Measurements from ENCODE around the gene MROH7. TPM values are rescaled to one million over a fixed set of nuclear protein-coding genes. Genes with fewer than 3 reads are reported as not detected.
"Not testable (repeated sequence)": the region's sequence is repeated elsewhere in the genome, so short reads cannot be mapped to it uniquely, and the experiment has no call there.

The MROH7 gene
- total and polyA plus RNA-seq, 4 donors, result 0.07 to 2.8 (median 0.58) TPM

GRCh38 chr1:54624466-54625464 is 16.8 kb upstream of the MROH7 start:
- no peak overlapping the region for H3K27ac ChIP-seq (ENCODE audit: low read depth in 1 of 2, low read length in 2 of 2)
- H3K9me3 ChIP-seq (ENCODE audit: control insufficient read depth in 4 of 4, low read length in 3 of 4), result no peaks in the 10 kb centered on the region
- peaks cover 0 to 21% (median 16%) of the 10 kb centered on the region in 4 donors for H3K4me1 ChIP-seq (ENCODE audit: control insufficient read depth in 4 of 4, insufficient read depth in 4 of 4, low read length in 3 of 4)
- 70% methylated on average over 8 of the region's 8 CpGs for WGBS
- TF ChIP-seq MAX (IDR thresholded peaks at IDR 0.05), result no peak
- no peak for TF ChIP-seq NR2F2 (IDR thresholded peaks at IDR 0.05)
- TF ChIP-seq, protein P1, sequence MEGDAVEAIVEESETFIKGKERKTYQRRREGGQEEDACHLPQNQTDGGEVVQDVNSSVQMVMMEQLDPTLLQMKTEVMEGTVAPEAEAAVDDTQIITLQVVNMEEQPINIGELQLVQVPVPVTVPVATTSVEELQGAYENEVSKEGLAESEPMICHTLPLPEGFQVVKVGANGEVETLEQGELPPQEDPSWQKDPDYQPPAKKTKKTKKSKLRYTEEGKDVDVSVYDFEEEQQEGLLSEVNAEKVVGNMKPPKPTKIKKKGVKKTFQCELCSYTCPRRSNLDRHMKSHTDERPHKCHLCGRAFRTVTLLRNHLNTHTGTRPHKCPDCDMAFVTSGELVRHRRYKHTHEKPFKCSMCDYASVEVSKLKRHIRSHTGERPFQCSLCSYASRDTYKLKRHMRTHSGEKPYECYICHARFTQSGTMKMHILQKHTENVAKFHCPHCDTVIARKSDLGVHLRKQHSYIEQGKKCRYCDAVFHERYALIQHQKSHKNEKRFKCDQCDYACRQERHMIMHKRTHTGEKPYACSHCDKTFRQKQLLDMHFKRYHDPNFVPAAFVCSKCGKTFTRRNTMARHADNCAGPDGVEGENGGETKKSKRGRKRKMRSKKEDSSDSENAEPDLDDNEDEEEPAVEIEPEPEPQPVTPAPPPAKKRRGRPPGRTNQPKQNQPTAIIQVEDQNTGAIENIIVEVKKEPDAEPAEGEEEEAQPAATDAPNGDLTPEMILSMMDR (IDR thresholded peaks at IDR 0.05; ENCODE audit: low read depth, low read length, missing input control), result no peak
- no peak for TF ChIP-seq JUND (IDR thresholded peaks at IDR 0.05)
- TF ChIP-seq, protein P2, sequence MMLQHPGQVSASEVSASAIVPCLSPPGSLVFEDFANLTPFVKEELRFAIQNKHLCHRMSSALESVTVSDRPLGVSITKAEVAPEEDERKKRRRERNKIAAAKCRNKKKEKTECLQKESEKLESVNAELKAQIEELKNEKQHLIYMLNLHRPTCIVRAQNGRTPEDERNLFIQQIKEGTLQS (IDR thresholded peaks at IDR 0.05), result no peak
- no peak for TF ChIP-seq EGR1 (IDR thresholded peaks at IDR 0.05; ENCODE audit: low read depth in 2 of 2)
- no peak overlapping the region for H3K4me3 ChIP-seq (ENCODE audit: low read depth in 1 of 3, low read length in 3 of 3)
- no peak overlapping the region for H3K9ac ChIP-seq (ENCODE audit: low read depth in 1 of 2, low read length in 2 of 2)
- DNase-seq (ENCODE audit: low spot score), result no peak
- H3K36me3 ChIP-seq (ENCODE audit: control insufficient read depth in 4 of 4, insufficient read depth in 3 of 4, low read depth in 1 of 4, low read length in 3 of 4), result no peaks in the 10 kb centered on the region
- no peaks in the 10 kb centered on the region for H3K27me3 ChIP-seq (ENCODE audit: control insufficient read depth in 4 of 4, insufficient read depth in 4 of 4, low read length in 3 of 4)

DNA sequence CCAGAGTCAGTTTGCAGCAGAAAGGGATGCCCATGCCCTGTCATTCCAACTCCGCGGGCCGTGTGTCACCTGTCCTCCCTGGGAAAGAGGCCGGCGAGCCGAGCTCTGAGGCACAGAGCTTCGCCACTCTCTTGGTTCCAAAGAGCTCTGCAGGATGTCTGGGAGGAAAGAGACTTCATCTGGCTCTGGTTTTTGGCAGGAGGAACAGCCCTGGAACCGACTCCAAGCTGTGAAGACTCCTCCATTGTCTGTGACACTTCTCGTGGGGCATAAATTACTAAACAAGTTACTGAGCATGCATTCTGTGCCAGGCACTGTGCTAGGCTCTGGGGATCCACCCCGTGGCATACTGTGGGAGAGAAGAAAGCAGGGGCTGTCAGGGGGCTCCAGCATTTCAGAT is 14.4 kb upstream of the MROH7 start:
- H3K36me3 ChIP-seq (ENCODE audit: control insufficient read depth in 4 of 4, insufficient read depth in 3 of 4, low read depth in 1 of 4, low read length in 3 of 4), result no peaks in the 10 kb centered on the region
- no peak for DNase-seq (ENCODE audit: low spot score)
- H3K9me3 ChIP-seq (ENCODE audit: control insufficient read depth in 4 of 4, low read length in 3 of 4), result no peaks in the 10 kb centered on the region
- no peaks in the 10 kb centered on the region for H3K27me3 ChIP-seq (ENCODE audit: control insufficient read depth in 4 of 4, insufficient read depth in 4 of 4, low read length in 3 of 4)
- peaks cover 0 to 21% (median 16%) of the 10 kb centered on the region in 4 donors for H3K4me1 ChIP-seq (ENCODE audit: control insufficient read depth in 4 of 4, insufficient read depth in 4 of 4, low read length in 3 of 4)
- no peak overlapping the region for H3K9ac ChIP-seq (ENCODE audit: low read depth in 1 of 2, low read length in 2 of 2)
- H3K27ac ChIP-seq (ENCODE audit: low read depth in 1 of 2, low read length in 2 of 2), result no peak overlapping the region
- H3K4me3 ChIP-seq (ENCODE audit: low read depth in 1 of 3, low read length in 3 of 3), result no peak overlapping the region
- TF ChIP-seq FOXA2 (IDR thresholded peaks at IDR 0.05), result no peak
- TF ChIP-seq NR2F2 (IDR thresholded peaks at IDR 0.05), result no peak
- TF ChIP-seq JUND (IDR thresholded peaks at IDR 0.05), result no peak
- TF ChIP-seq TAF1 (conservative IDR thresholded peaks at IDR 0.05), result no peak
- TF ChIP-seq, protein P3, sequence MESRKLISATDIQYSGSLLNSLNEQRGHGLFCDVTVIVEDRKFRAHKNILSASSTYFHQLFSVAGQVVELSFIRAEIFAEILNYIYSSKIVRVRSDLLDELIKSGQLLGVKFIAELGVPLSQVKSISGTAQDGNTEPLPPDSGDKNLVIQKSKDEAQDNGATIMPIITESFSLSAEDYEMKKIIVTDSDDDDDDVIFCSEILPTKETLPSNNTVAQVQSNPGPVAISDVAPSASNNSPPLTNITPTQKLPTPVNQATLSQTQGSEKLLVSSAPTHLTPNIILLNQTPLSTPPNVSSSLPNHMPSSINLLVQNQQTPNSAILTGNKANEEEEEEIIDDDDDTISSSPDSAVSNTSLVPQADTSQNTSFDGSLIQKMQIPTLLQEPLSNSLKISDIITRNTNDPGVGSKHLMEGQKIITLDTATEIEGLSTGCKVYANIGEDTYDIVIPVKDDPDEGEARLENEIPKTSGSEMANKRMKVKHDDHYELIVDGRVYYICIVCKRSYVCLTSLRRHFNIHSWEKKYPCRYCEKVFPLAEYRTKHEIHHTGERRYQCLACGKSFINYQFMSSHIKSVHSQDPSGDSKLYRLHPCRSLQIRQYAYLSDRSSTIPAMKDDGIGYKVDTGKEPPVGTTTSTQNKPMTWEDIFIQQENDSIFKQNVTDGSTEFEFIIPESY (IDR thresholded peaks at IDR 0.05), result no peak
- TF ChIP-seq, protein P2 (IDR thresholded peaks at IDR 0.05), result no peak
- no peak for TF ChIP-seq MAX (IDR thresholded peaks at IDR 0.05)
- TF ChIP-seq EGR1 (IDR thresholded peaks at IDR 0.05; ENCODE audit: low read depth in 2 of 2), result no peak
- no peak for TF ChIP-seq GABPA (IDR thresholded peaks at IDR 0.05 in 1 of 2, conservative IDR thresholded peaks at IDR 0.05 in 1 of 2)
- WGBS, result no CpG with 5 or more reads among the region's 10 CpGs

GRCh38 chr1:54635804-54636203 is 5.8 kb upstream of the MROH7 start:
- H3K27ac ChIP-seq (ENCODE audit: low read depth in 1 of 2, low read length in 2 of 2); H3K36me3 ChIP-seq (ENCODE audit: control insufficient read depth in 4 of 4, insufficient read depth in 3 of 4, low read depth in 1 of 4, low read length in 3 of 4); H3K27me3 ChIP-seq (ENCODE audit: control insufficient read depth in 4 of 4, insufficient read depth in 4 of 4, low read length in 3 of 4); DNase-seq (ENCODE audit: low spot score); H3K4me3 ChIP-seq (ENCODE audit: low read depth in 1 of 3, low read length in 3 of 3); H3K9me3 ChIP-seq (ENCODE audit: control insufficient read depth in 4 of 4, low read length in 3 of 4); H3K4me1 ChIP-seq (ENCODE audit: control insufficient read depth in 4 of 4, insufficient read depth in 4 of 4, low read length in 3 of 4); H3K9ac ChIP-seq (ENCODE audit: low read depth in 1 of 2, low read length in 2 of 2): not testable (repeated sequence)
- WGBS, result 84% methylated on average over 7 of the region's 7 CpGs

DNA sequence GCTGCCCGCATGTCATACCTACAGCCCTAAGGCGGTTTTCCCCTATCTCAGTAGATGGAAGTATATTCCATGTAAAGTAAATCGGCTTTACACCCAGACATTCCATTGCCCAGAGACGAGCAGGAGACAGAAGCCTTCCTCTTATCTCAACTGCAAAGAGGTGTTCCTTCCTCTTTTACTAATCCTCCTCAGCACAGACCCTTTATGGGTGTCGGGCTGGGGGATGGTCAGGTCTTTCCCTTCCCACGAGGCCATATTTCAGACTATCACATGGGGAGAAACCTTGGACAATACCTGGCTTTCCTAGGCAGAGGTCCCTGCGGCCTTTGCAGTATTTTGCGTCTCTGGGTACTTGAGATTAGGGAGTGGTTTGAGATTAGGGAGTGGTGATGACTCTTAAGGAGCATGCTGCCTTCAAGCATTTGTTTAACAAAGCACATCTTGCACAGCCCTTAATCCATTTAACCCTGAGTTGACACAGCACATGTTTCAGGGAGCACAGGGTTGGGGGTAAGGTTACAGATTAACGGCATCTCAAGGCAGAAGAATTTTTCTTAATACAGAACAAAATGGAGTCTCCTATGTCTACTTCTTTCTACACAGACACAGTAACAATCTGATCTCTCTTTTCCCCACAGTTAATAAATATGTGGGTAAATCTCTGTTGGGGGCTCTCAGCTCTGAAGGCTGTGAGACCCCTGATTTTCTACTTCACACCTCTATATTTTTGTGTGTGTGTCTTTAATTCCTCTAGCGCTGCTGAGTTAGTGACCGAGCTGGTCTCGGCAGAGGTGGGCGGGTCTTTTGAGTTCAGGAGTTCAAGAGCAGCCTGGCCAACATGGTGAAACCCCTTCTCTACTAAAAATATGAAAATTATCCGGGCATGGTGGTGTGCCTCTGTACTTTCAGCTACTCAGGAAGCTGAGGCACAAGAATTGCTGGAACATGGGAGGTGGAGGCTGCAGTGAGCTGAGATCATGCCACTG is 4.8 kb upstream of the MROH7 start:
- not testable (repeated sequence) for H3K9ac ChIP-seq (ENCODE audit: low read depth in 1 of 2, low read length in 2 of 2); DNase-seq (ENCODE audit: low spot score); H3K27me3 ChIP-seq (ENCODE audit: control insufficient read depth in 4 of 4, insufficient read depth in 4 of 4, low read length in 3 of 4); H3K4me3 ChIP-seq (ENCODE audit: low read depth in 1 of 3, low read length in 3 of 3); H3K36me3 ChIP-seq (ENCODE audit: control insufficient read depth in 4 of 4, insufficient read depth in 3 of 4, low read depth in 1 of 4, low read length in 3 of 4); H3K4me1 ChIP-seq (ENCODE audit: control insufficient read depth in 4 of 4, insufficient read depth in 4 of 4, low read length in 3 of 4); H3K27ac ChIP-seq (ENCODE audit: low read depth in 1 of 2, low read length in 2 of 2); H3K9me3 ChIP-seq (ENCODE audit: control insufficient read depth in 4 of 4, low read length in 3 of 4)
- 60% methylated on average over 14 of the region's 14 CpGs for WGBS

Measured in liver (tissue), 9 donors.